SU-DHL-6 (cell line): ENCODE results near the gene WDFY1.

ENCODE experiments used
- H2AFZ ChIP-seq: fragments of 200-600 bp; sonication (generic); 2 replicates; pipeline ENCODE4 v1.6.1; 2014; ENCODE audit warnings: low read depth, mild to moderate bottlenecking, moderate library complexity, mixed read lengths, antibody characterized with exemption, low read length; ENCODE audit not compliant: severe bottlenecking
- H3F3A ChIP-seq: fragments of 200-600 bp; shearing (Covaris generic); 2 replicates; pipeline ENCODE4 v1.6.0; 2016; ENCODE audit warnings: antibody characterized with exemption, mild to moderate bottlenecking; ENCODE audit not compliant: insufficient read depth
- H3K27ac ChIP-seq: fragments of 200-600 bp; sonication (generic); 2 replicates; pipeline ENCODE4 v1.5.1; 2016; ENCODE audit warnings: low read depth, mild to moderate bottlenecking, low read length, moderate library complexity, mixed read lengths
- H3K27me3 ChIP-seq: fragments of 200-600 bp; sonication (generic), shearing (Covaris generic); 2 replicates; pipeline ENCODE4 v1.6.0; 2014; ENCODE audit warnings: mild to moderate bottlenecking, low read length
- H3K36me3 ChIP-seq: fragments of 200-600 bp; sonication (generic); 2 replicates; pipeline ENCODE4 v1.6.1; 2014; ENCODE audit warnings: mild to moderate bottlenecking, low read length, mixed read lengths
- H3K4me2 ChIP-seq: fragments of 300-600, 200-600 bp; shearing (Covaris generic), sonication (generic); 2 replicates; pipeline ENCODE4 v1.6.0; 2014; ENCODE audit warnings: low read length, low read depth, mild to moderate bottlenecking; ENCODE audit not compliant: poor library complexity, severe bottlenecking
- H3K4me3 ChIP-seq: fragments of 200-600 bp; sonication (generic); 2 replicates; pipeline ENCODE4 v1.5.1; 2014; ENCODE audit warnings: antibody characterized with exemption, low read length, mild to moderate bottlenecking, mixed read lengths; ENCODE audit not compliant: insufficient read depth, poor library complexity, severe bottlenecking
- H3K79me2 ChIP-seq: fragments of 200-600 bp; sonication (generic); 2 replicates; pipeline ENCODE4 v1.6.1; 2014; ENCODE audit warnings: mild to moderate bottlenecking, low read length, moderate library complexity; ENCODE audit not compliant: insufficient read depth
- H3K9ac ChIP-seq: fragments of 200-600 bp; sonication (generic); 2 replicates; pipeline ENCODE4 v1.7.0; 2014; ENCODE audit warnings: mild to moderate bottlenecking, low read length
- H3K9me2 ChIP-seq: fragments of 200-600 bp; sonication (generic); replicated peaks from 2 replicates; pipeline ENCODE4 v1.6.1; 2014; ENCODE audit warnings: low read length; ENCODE audit not compliant: insufficient read depth
- H3K9me3 ChIP-seq: fragments of 200-600 bp; sonication (generic); 2 replicates; pipeline ENCODE4 v1.6.1; 2014; ENCODE audit warnings: low read length, mixed read lengths; ENCODE audit not compliant: insufficient read depth
- H4K20me1 ChIP-seq: fragments of 200-600 bp; sonication (generic); 2 replicates; pipeline ENCODE4 v1.6.1; 2014; ENCODE audit warnings: low read depth, mild to moderate bottlenecking, antibody characterized with exemption, low read length, moderate library complexity, mixed read lengths
- EZH2phosphoT487 ChIP-seq: fragments of 200-600 bp; sonication (generic), shearing (Covaris generic); conservative IDR thresholded peaks from 2 replicates; pipeline ENCODE4 v1.6.1; 2018; ENCODE audit warnings: mild to moderate bottlenecking, antibody characterized with exemption, low read length, moderate library complexity, mixed read lengths
- TF ChIP-seq, protein P1 (sequence below): fragments of 200-600 bp; sonication (generic); IDR thresholded peaks from one replicate; pipeline ENCODE4 v1.5.1; 2017; ENCODE audit warnings: antibody characterized with exemption, mild to moderate bottlenecking, low read length, moderate library complexity; ENCODE audit not compliant: insufficient read depth, poor library complexity, severe bottlenecking

Gene WDFY1

DNA sequence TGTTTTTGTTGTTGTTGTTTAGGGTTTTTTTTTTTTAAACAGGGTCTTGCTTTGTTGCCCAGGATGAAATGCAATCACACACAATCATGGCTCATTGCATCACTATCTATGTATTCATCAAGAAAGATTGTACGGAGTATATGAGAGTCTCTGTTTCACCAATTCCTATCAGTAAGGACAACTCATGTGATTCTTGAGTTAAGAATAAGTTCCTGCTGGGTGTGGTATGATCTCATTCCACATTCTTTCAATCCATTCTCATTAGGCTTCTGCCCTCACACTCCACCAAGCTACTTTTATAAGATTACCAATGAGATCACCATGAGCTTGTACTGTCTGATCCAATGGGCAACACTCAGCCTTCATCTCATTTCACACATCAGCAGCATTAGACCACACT, 98.6 kb downstream of the WDFY1 start:
- Histone ChIP-seq H3K36me3 (no peaks in the 10 kb centered on the region), H3K9me2 (no peaks in the 10 kb centered on the region), H3K27me3 (no peaks in the 10 kb centered on the region), H3K4me3 (no peak overlapping the region), H3K27ac (no peak overlapping the region), H4K20me1 (no peaks in the 10 kb centered on the region), H3K79me2 (no peaks in the 10 kb centered on the region), H2AFZ (no peak overlapping the region), H3F3A (no peaks in the 10 kb centered on the region), H3K9me3 (no peaks in the 10 kb centered on the region; the same call in 1 of the 2 replicates), H3K4me2 (no peak overlapping the region), H3K9ac (no peak overlapping the region)
- TF ChIP-seq EZH2phosphoT487, result no peak
- TF ChIP-seq, protein P1, sequence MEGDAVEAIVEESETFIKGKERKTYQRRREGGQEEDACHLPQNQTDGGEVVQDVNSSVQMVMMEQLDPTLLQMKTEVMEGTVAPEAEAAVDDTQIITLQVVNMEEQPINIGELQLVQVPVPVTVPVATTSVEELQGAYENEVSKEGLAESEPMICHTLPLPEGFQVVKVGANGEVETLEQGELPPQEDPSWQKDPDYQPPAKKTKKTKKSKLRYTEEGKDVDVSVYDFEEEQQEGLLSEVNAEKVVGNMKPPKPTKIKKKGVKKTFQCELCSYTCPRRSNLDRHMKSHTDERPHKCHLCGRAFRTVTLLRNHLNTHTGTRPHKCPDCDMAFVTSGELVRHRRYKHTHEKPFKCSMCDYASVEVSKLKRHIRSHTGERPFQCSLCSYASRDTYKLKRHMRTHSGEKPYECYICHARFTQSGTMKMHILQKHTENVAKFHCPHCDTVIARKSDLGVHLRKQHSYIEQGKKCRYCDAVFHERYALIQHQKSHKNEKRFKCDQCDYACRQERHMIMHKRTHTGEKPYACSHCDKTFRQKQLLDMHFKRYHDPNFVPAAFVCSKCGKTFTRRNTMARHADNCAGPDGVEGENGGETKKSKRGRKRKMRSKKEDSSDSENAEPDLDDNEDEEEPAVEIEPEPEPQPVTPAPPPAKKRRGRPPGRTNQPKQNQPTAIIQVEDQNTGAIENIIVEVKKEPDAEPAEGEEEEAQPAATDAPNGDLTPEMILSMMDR, result no peak

DNA sequence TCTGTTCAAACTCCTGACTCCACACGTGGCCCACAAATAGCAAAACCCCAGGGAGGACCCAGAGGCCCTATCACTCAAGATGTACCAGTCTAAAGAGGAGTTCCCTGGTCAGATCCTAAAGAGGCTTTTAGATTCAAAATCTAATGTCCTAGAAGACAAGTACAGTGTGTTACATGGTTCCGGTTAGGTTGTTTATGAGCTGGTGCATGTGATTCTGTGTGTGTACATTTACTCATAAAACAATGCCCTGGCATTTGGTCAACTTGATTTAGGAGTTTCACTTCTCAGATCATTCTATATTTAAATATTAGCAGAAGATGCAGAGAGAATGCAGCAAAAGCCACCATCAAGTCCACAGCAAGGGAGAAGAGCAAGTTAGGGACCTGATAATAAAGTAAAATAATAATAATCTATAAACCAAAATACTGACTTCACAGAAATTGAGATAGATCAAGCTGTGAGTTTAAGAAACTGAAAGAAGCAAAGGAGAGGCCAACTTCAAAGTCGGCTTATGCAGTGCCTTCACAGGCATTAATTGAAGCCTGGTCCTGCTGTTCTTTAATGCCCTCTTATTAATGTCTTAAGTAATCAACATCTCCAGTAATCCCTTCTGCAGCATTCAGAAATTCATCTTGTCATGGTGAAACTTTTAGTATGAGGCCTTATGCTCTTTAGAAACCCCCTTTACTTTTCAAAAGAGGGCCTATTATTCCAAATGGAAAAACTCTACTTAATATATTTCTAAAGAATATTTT, 103.5 kb downstream of the WDFY1 start:
- Histone ChIP-seq H3K9ac (no peak overlapping the region), H3F3A (peaks cover 8% of the 10 kb centered on the region; the same call in 1 of the 2 replicates), H3K4me2 (no peak overlapping the region), H4K20me1 (no peaks in the 10 kb centered on the region), H3K27me3 (no peaks in the 10 kb centered on the region), H3K27ac (no peak overlapping the region), H3K4me3 (no peak overlapping the region), H3K9me3 (no peaks in the 10 kb centered on the region), H3K9me2 (no peaks in the 10 kb centered on the region), H3K36me3 (no peaks in the 10 kb centered on the region), H2AFZ (no peak overlapping the region), H3K79me2 (no peaks in the 10 kb centered on the region)
- TF ChIP-seq, protein P1, result no peak
- no peak for TF ChIP-seq EZH2phosphoT487

DNA sequence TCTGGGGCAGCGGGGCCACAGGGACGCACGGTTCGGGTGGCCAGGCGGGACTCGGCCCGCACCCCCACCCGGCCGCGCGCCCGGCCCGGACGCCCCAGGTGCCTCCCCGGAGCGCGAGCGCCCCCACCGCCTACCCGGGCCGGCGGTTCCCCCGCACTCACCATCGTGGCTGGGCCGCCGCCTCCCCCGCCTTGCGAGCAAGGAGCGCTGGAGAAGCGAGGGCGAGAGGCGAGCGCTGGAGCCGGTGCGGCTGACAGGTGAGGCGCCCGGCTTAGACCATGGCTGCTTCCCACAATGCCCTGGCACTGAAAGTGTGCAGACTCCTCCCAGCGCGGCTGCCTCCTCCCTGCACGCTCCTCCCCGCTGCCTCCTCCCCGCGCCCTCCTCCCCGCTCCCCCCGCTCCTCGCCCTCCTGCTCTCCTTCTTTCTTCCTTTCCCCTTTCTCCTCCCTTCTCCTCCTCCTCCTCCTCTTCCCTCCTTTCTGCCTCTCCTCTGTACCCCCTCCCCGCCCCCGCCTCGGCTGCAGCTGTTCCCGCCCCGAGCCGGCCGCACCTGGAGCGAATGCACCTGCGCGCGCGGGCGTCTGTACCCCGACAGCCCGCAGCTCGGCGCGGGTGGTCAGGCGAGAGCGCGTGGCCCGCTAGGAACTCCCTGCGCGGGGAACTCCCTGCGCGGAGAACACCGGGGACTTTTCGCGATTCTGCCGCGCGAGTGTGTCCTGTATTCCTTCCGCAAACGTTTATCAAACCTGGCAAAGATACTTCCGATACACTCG, 107.7 kb downstream of the WDFY1 start, which contains the start of gene AP1S3:
AP1S3 (minus strand) TSS at position 296 of the 775 bp plus-strand sequence; CDS start at position 164, 132 bp downstream.
- H3K9me3 ChIP-seq, result no peaks in the 10 kb centered on the region
- no peak within 1 kb of the TSS for H3K27ac ChIP-seq
- no peaks in the 10 kb centered on the region for H4K20me1 ChIP-seq
- no peaks in the 10 kb centered on the region for H3K27me3 ChIP-seq
- no peaks in the 10 kb centered on the region for H3K9me2 ChIP-seq
- H3K79me2 ChIP-seq, result no peaks in the 10 kb centered on the region
- TF ChIP-seq EZH2phosphoT487, result no peak
- TF ChIP-seq, protein P1, result no peak
- peak within 1 kb of the TSS; percentile 93 for H2AFZ ChIP-seq
- peak within 1 kb of the TSS; percentile 78 for H3K4me3 ChIP-seq
- H3F3A ChIP-seq, result peaks cover 8% of the 10 kb centered on the region; the same call in 1 of the 2 replicates
- peak within 1 kb of the TSS; percentile 65 for H3K9ac ChIP-seq
- peak within 1 kb of the TSS; percentile 77 for H3K4me2 ChIP-seq
- no peaks in the 10 kb centered on the region for H3K36me3 ChIP-seq
